Activated CD8-positive, alpha-beta T cell treated with anti-CD3 and anti-CD28 coated beads, Interleukin-2, amount 10 ng/mL, durations not matched to agents 7 days and 5 days (primary cell): ENCODE results near the gene SPACA9. TPM values are rescaled to one million over a fixed set of nuclear protein-coding genes. Genes with fewer than 3 reads are reported as not detected.

ENCODE experiments used
- ATAC-seq: fragments of 150-1000 bp; cut with Tn5 transposase; one replicate; pipeline ENCODE4 v1.10.0; 2021; ENCODE audit warnings: moderate library complexity
- CTCF ChIA-PET: fragments of 350-600 bp; sonication (Branson Sonifier 250); formaldehyde crosslinking; loops from one replicate; lab custom pipeline; 2021; ENCODE audit warnings: antibody characterized with exemption; lab: Charles Lee
- POLR2A ChIA-PET: fragments of 350-600 bp; sonication (Branson Sonifier 250); formaldehyde crosslinking; loops from one replicate; lab custom pipeline; 2021; ENCODE audit warnings: antibody characterized with exemption; lab: Charles Lee
- DNase-seq: peaks from one replicate; pipeline ENCODE4 v3.0.0-alpha.2; 2020
- H3K27ac Mint-ChIP-seq: one replicate; pipeline ENCODE4 v1.8.0; 2021; ENCODE audit warnings: mild to moderate bottlenecking, mixed read lengths
- H3K27me3 Mint-ChIP-seq: one replicate; pipeline ENCODE4 v1.8.0; 2021; ENCODE audit warnings: low read depth, mixed read lengths
- H3K36me3 Mint-ChIP-seq: one replicate; pipeline ENCODE4 v1.8.0; 2021; ENCODE audit warnings: low read depth, mixed read lengths
- H3K4me1 Mint-ChIP-seq: one replicate; pipeline ENCODE4 v1.8.0; 2021; ENCODE audit warnings: low read depth, mixed read lengths
- H3K4me3 Mint-ChIP-seq: one replicate; pipeline ENCODE4 v1.8.0; 2021; ENCODE audit warnings: mild to moderate bottlenecking, mixed read lengths
- H3K9me3 Mint-ChIP-seq: one replicate; pipeline ENCODE4 v1.8.0; 2022; ENCODE audit warnings: mixed read lengths; ENCODE audit not compliant: insufficient read depth
- total RNA-seq, 2 experiments: library from RNA; stranded (reverse); gene quantifications; one replicate each; pipeline ENCODE4 v1.2.3, GENCODE V29; 2021

SPACA9 gene
- 1 to 10 TPM; 6.0 to 7.7 TPM for total RNA-seq

- ChIA-PET CTCF (interaction anchor here (1.2 to 2.3 kb wide), 4 partner anchors 15 to 29 kb away, joined by 3 to 18 read pairs (median 10); no protein-coding TSS in a partner anchor), POLR2A (interaction anchor here (0.9 to 2.5 kb wide), 3 partner anchors 10 to 28 kb away, joined by 4 to 15 read pairs (median 6); no protein-coding TSS in a partner anchor)
Observed at GRCh38 chr9:132878695-132879456, at the start of gene SPACA9. TSS of gene SPACA9 (plus strand) at chr9:132878898. CDS start at chr9:132883948, 5,050 bp downstream.

GRCh38 chr9:132832171-132832881 is 46.4 kb upstream of the SPACA9 start:
- ATAC-seq (no peak), DNase-seq (no peak)
- H3K9me3 Mint-ChIP-seq, result no peaks in the 10 kb centered on the region
- peaks cover 5% of the 10 kb centered on the region for H3K27me3 Mint-ChIP-seq
- no peak overlapping the region for H3K27ac Mint-ChIP-seq
- H3K36me3 Mint-ChIP-seq, result no peaks in the 10 kb centered on the region
- H3K4me1 Mint-ChIP-seq, result peaks cover 1% of the 10 kb centered on the region
- ChIA-PET CTCF (interaction anchor here (1.3 kb wide), 1 partner anchor 70 kb away, joined by 4 read pairs; no protein-coding TSS in a partner anchor), POLR2A (interaction anchor here (0.6 kb wide), 1 partner anchor 160 kb away, joined by 3 read pairs; no protein-coding TSS in a partner anchor)
- no peak overlapping the region for H3K4me3 Mint-ChIP-seq

More at GRCh38 chr9:132878695-132879456, at the start of gene SPACA9:
- H3K9me3 Mint-ChIP-seq, result no peaks in the 10 kb centered on the region
- peaks cover 5% of the 10 kb centered on the region for H3K27me3 Mint-ChIP-seq
- ATAC-seq (peak; percentile 40), DNase-seq (peak; percentile 51)
- peaks cover 4% of the 10 kb centered on the region for H3K36me3 Mint-ChIP-seq
- H3K4me1 Mint-ChIP-seq, result peaks cover 40% of the 10 kb centered on the region
- peak within 1 kb of the TSS; percentile 87 for H3K27ac Mint-ChIP-seq
- H3K4me3 Mint-ChIP-seq, result peak within 1 kb of the TSS; percentile 80

DNA sequence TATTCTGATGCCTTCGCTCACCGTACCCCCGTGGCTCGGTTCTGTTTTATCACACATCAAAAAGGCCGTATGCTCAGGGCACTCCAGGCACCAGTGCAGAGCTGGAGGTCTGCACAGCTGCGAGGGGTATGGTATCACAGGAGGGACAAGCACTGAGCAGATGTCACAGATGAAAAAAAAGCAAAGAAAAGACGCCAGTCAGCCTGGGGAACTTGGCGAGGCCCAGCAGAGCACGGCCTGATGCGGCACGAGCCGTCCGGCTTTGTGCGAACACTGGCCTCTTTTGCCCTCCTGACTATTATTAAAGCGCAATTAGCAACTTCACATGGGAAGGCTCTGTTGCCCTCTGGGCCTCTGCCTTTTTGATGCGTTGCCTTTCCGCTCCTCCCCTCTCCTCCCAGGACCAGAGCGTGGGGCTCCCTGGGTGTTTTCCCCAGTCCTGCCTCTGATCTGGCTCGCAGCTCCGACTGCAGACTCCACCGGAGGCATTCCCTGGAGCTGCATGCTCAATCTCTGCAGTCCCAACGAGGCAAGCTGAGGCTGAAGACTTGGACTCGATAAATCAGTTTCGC is 45.1 kb upstream of the SPACA9 start:
- Mint-ChIP-seq H3K9me3 (no peaks in the 10 kb centered on the region), H3K27me3 (peaks cover 3% of the 10 kb centered on the region), H3K36me3 (no peaks in the 10 kb centered on the region), H3K4me1 (no peaks in the 10 kb centered on the region), H3K4me3 (no peak overlapping the region), H3K27ac (no peak overlapping the region)
- CTCF ChIA-PET, result no interaction called here
- ATAC-seq (no peak), DNase-seq (no peak)
- POLR2A ChIA-PET, result no interaction called here

DNA sequence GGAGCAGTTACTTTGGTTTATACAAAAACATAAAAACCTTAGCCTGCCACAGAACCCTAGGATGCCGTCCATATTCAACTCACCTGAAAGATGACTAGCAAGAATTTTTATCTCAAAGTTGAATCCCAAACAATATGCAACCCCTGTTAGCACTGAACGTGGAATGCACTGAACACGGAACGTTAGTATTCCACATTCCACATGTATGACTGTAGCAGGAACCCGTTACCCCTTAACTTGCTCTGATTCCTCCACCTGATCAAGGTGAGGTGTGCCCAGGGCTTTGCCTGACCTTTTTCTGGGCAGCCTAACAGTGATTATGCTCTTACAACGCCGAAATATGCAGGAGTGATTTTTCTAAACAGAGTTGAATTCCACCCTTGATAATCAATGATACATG is 44.4 kb upstream of the SPACA9 start:
- ATAC-seq (no peak), DNase-seq (no peak)
- no peaks in the 10 kb centered on the region for H3K9me3 Mint-ChIP-seq
- peaks cover 3% of the 10 kb centered on the region for H3K27me3 Mint-ChIP-seq
- ChIA-PET POLR2A (no interaction called here), CTCF (no interaction called here)
- H3K4me3 Mint-ChIP-seq, result no peak overlapping the region
- no peaks in the 10 kb centered on the region for H3K4me1 Mint-ChIP-seq
- H3K27ac Mint-ChIP-seq, result no peak overlapping the region
- no peaks in the 10 kb centered on the region for H3K36me3 Mint-ChIP-seq

GRCh38 chr9:132837501-132838286 is 41.0 kb upstream of the SPACA9 start:
- POLR2A ChIA-PET, result interaction anchor here (0.6 kb wide), 1 partner anchor 268 kb away, joined by 4 read pairs; no protein-coding TSS in a partner anchor
- Mint-ChIP-seq H3K4me3 (no peak overlapping the region), H3K36me3 (no peaks in the 10 kb centered on the region), H3K4me1 (no peaks in the 10 kb centered on the region), H3K9me3 (no peaks in the 10 kb centered on the region), H3K27ac (no peak overlapping the region), H3K27me3 (no peaks in the 10 kb centered on the region)
- no peak for DNase-seq
- CTCF ChIA-PET, result interaction anchor here (2.0 kb wide), 1 partner anchor 12 kb away, joined by 8 read pairs; no protein-coding TSS in a partner anchor
- ATAC-seq, result no peak

DNA sequence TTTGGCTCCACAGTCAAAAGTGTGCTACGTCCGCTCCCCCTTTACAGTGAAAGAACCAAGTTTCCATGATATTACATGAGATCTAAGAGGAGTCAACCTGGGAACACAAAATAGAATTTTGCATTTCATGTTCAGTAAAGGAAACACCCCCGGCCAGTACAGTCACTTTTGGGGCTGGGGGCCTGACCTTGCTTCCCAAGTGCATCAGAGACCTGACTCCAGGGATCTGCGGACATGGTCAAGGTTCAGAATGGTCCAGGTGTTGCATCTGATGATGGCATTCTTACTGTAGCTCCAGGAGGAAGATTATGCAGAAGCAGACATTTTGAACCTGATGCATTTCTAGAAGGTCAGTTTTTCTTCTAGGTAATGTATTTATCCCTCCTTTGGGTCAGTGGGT is 40.4 kb upstream of the SPACA9 start:
- H3K9me3 Mint-ChIP-seq, result no peaks in the 10 kb centered on the region
- no peaks in the 10 kb centered on the region for H3K27me3 Mint-ChIP-seq
- DNase-seq (no peak), ATAC-seq (no peak)
- POLR2A ChIA-PET, result no interaction called here
- H3K27ac Mint-ChIP-seq, result no peak overlapping the region
- CTCF ChIA-PET, result interaction anchor here (2.0 kb wide), 1 partner anchor 11 kb away, joined by 8 read pairs; no protein-coding TSS in a partner anchor
- H3K4me3 Mint-ChIP-seq, result no peak overlapping the region
- no peaks in the 10 kb centered on the region for H3K4me1 Mint-ChIP-seq
- no peaks in the 10 kb centered on the region for H3K36me3 Mint-ChIP-seq

DNA sequence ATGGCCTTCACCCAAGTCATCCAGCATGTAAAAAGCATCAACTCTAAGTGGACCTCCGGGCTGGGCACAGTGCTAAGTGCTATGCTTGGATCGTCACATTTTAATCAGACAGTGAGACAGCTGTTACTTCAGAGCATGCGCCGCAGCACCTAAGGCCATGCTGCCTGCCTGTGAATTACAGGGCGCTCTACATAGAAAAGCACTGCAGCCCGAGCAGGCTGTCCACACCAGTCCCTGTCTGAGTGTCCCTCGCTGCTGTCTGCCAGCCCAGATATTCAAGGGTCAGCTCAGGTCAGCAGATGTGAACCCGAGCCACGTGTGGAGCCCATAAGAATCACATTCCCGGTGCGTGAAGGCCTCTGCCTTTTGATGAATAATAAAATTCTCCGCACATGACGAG is 37.7 kb upstream of the SPACA9 start:
- Mint-ChIP-seq H3K27me3 (no peaks in the 10 kb centered on the region), H3K27ac (no peak overlapping the region), H3K4me3 (no peak overlapping the region), H3K36me3 (no peaks in the 10 kb centered on the region), H3K4me1 (no peaks in the 10 kb centered on the region), H3K9me3 (no peaks in the 10 kb centered on the region)
- ChIA-PET CTCF (no interaction called here), POLR2A (no interaction called here)
- DNase-seq (no peak), ATAC-seq (no peak)

GRCh38 chr9:132842124-132843044 is 36.3 kb upstream of the SPACA9 start:
- POLR2A ChIA-PET, result interaction anchor here (0.6 kb wide), 1 partner anchor 164 kb away, joined by 3 read pairs; no protein-coding TSS in a partner anchor
- H3K4me1 Mint-ChIP-seq, result no peaks in the 10 kb centered on the region

GRCh38 chr9:132846109-132846917 is 32.4 kb upstream of the SPACA9 start:
- Mint-ChIP-seq H3K9me3 (no peaks in the 10 kb centered on the region), H3K4me3 (no peak overlapping the region), H3K4me1 (peaks cover 22% of the 10 kb centered on the region), H3K36me3 (no peaks in the 10 kb centered on the region), H3K27me3 (no peaks in the 10 kb centered on the region), H3K27ac (no peak overlapping the region)
- DNase-seq, result no peak
- ChIA-PET CTCF (interaction anchor here (1.4 kb wide), 1 partner anchor 55 kb away, joined by 4 read pairs; no protein-coding TSS in a partner anchor), POLR2A (no interaction called here)
- no peak for ATAC-seq

More at GRCh38 chr9:132842124-132843044, 36.3 kb upstream of the SPACA9 start:
- ATAC-seq (no peak), DNase-seq (no peak)
- no peak overlapping the region for H3K4me3 Mint-ChIP-seq
- CTCF ChIA-PET, result no interaction called here
- no peaks in the 10 kb centered on the region for H3K36me3 Mint-ChIP-seq
- H3K27me3 Mint-ChIP-seq, result no peaks in the 10 kb centered on the region
- no peaks in the 10 kb centered on the region for H3K9me3 Mint-ChIP-seq
- H3K27ac Mint-ChIP-seq, result no peak overlapping the region
